K562 (cell line): Measurements from ENCODE around the gene GAS2L1. TPM values are rescaled to one million over a fixed set of nuclear protein-coding genes. Genes with fewer than 3 reads are reported as not detected.

Experiments
- BACH1 ChIP-seq: fragments of 200-800 bp; sonication (Bioruptor generic); IDR thresholded peaks from 2 replicates; pipeline ENCODE4 v1.6.1; 2016; ENCODE audit warnings: missing genetic modification characterization, missing compliant biosample characterization
- BHLHE40 ChIP-seq: IDR thresholded peaks from 2 replicates; pipeline ENCODE4 v1.6.1; 2011; ENCODE audit warnings: low read length, improper control_type of control experiment
- E2F3 ChIP-seq: fragments of 250-450 bp; sonication (Bioruptor Pico); IDR thresholded peaks from 2 replicates; pipeline ENCODE4 v1.4.0; 2020; ENCODE audit warnings: mild to moderate bottlenecking
- HDAC8 ChIP-seq: fragments of 450-650 bp; IDR thresholded peaks from 2 replicates; pipeline ENCODE4 v1.6.1; 2016; ENCODE audit warnings: mild to moderate bottlenecking, missing genetic modification characterization, moderate library complexity, missing compliant biosample characterization
- HMGN3 ChIP-seq: IDR thresholded peaks from 2 replicates; pipeline ENCODE4 v1.6.1; 2011; ENCODE audit warnings: borderline replicate concordance, low read depth, mild to moderate bottlenecking, mixed read lengths, low read length; ENCODE audit not compliant: insufficient read length; ENCODE audit errors: extremely low read depth
- ILK ChIP-seq: fragments of 450-650 bp; IDR thresholded peaks from 2 replicates; pipeline ENCODE4 v1.6.1; 2016; ENCODE audit warnings: missing genetic modification characterization, low read depth, mild to moderate bottlenecking, missing compliant biosample characterization, moderate library complexity, borderline replicate concordance
- LCOR ChIP-seq: sonication (generic); formaldehyde crosslinking; IDR thresholded peaks from 2 replicates; pipeline ENCODE4 v1.8.0; 2022; ENCODE audit warnings: mild to moderate bottlenecking, missing genetic modification reagents
- NR1H2 ChIP-seq: sonication (generic); formaldehyde crosslinking; IDR thresholded peaks from 2 replicates; pipeline ENCODE4 v1.4.0; 2020; ENCODE audit warnings: mild to moderate bottlenecking, missing genetic modification reagents
- PHTF2 ChIP-seq: fragments of 250-450 bp; sonication (Bioruptor Pico); IDR thresholded peaks from 2 replicates; pipeline ENCODE4 v1.5.0; 2021; ENCODE audit warnings: mild to moderate bottlenecking
- POLR2A ChIP-seq: fragments of 450-650 bp; conservative IDR thresholded peaks from 2 replicates; pipeline ENCODE4 v1.6.1; 2016
- POLR2AphosphoS5 ChIP-seq: IDR thresholded peaks from 2 replicates; pipeline ENCODE4 v1.6.1; 2011; ENCODE audit warnings: mild to moderate bottlenecking, low read depth, low read length, moderate library complexity; ENCODE audit not compliant: control insufficient read depth, insufficient read depth
- RBM14 ChIP-seq: fragments of 200-400 bp; formaldehyde crosslinking; IDR thresholded peaks from 2 replicates; pipeline ENCODE4 v1.6.1; 2018; ENCODE audit warnings: low read depth, mild to moderate bottlenecking, low read length, moderate library complexity, borderline replicate concordance; ENCODE audit not compliant: insufficient read depth
- SMARCA4 ChIP-seq: fragments of 450-650 bp; IDR thresholded peaks from 2 replicates; pipeline ENCODE4 v1.6.1; 2016
- TRIM24 ChIP-seq, 2 experiments: fragments of 450-650 bp; IDR thresholded peaks; 2 replicates each; pipeline ENCODE4 v1.6.1; 2016
- ZBTB17 ChIP-seq: fragments of 450-650 bp; formaldehyde crosslinking; IDR thresholded peaks from 2 replicates; pipeline ENCODE4 v1.4.0; 2020; ENCODE audit warnings: mild to moderate bottlenecking
- ZKSCAN8 ChIP-seq: fragments of 200-800 bp; sonication (Bioruptor generic); IDR thresholded peaks from 2 replicates; pipeline ENCODE4 v1.6.1; 2016; ENCODE audit warnings: missing genetic modification characterization, missing compliant biosample characterization
- ZNF174 ChIP-seq: fragments of 250-450 bp; sonication (Bioruptor Pico); IDR thresholded peaks from 2 replicates; pipeline ENCODE4 v1.4.0; 2020; ENCODE audit warnings: mild to moderate bottlenecking
- ZNF384 ChIP-seq: IDR thresholded peaks from 2 replicates; pipeline ENCODE4 v1.6.1; 2012; ENCODE audit warnings: low read depth, low read length, improper control_type of control experiment
- ZNF507 ChIP-seq: conservative IDR thresholded peaks from 2 replicates; pipeline ENCODE4 v1.6.1; 2017; ENCODE audit warnings: missing genetic modification characterization, missing compliant biosample characterization
- ZNF668 ChIP-seq: fragments of 250-450 bp; sonication (Bioruptor Pico); IDR thresholded peaks from 2 replicates; pipeline ENCODE4 v1.8.0; 2022; ENCODE audit warnings: mild to moderate bottlenecking, inconsistent platforms
- polyA plus RNA-seq, 8 experiments: library from polyadenylated mRNA; depleted of rRNA in 4 of 8; stranded (reverse) in 5 of 8; unstranded in 3 of 8; fragments of >200 nt; fragmentation: Nextera tagmentation in 2 of 8; fragmentation: Illumina TruSeq in 1 of 8; extraction: Ambion mirVana in 2 of 8; extraction: Trizol in 1 of 8; gene quantifications; 2 replicates each; pipeline versions ENCODE4 v1.2.1 to v1.2.3, GENCODE V29; 2011 to 2014; ENCODE audit warnings: inconsistent platforms in 1 of 8, missing spikeins in 1 of 8
- total RNA-seq, 7 experiments: library from RNA; depleted of rRNA in 6 of 7; stranded (reverse); fragments of >200 nt in 6 of 7; fragmentation: Illumina TruSeq in 2 of 7; extraction: Trizol in 2 of 7; gene quantifications; 2 replicates each; pipeline versions ENCODE4 v1.2.1 to v1.2.3, GENCODE V29; 2011 to 2021; ENCODE audit warnings: low replicate concordance in 1 of 7
- TF ChIP-seq, protein P1 (sequence below): fragments of 450-650 bp; IDR thresholded peaks from 2 replicates; pipeline ENCODE4 v1.6.1; 2018; ENCODE audit warnings: mild to moderate bottlenecking, low read depth; ENCODE audit not compliant: partially characterized antibody
- TF ChIP-seq, protein P2 (sequence below): IDR thresholded peaks from 2 replicates; pipeline ENCODE4 v1.6.1; 2011; ENCODE audit warnings: borderline replicate concordance, low read depth, mild to moderate bottlenecking, moderate library complexity, low read length; ENCODE audit not compliant: insufficient read depth, poor library complexity, severe bottlenecking
- TF ChIP-seq, protein P3 (sequence below): IDR thresholded peaks from 2 replicates; pipeline ENCODE4 v1.6.1; 2012; ENCODE audit warnings: low read depth, low read length, improper control_type of control experiment, borderline replicate concordance
- TF ChIP-seq, protein P4 (sequence below): fragments of 250-450 bp; sonication (Bioruptor Pico); IDR thresholded peaks from 2 replicates; pipeline ENCODE4 v1.8.0; 2021; ENCODE audit warnings: borderline replicate concordance, mild to moderate bottlenecking, moderate library complexity; ENCODE audit not compliant: poor library complexity, severe bottlenecking

The GAS2L1 gene
- total and polyA plus RNA-seq, 9 of the 15 experiments (the other 6 are each of a cell fraction or from before 2014, with no cell fraction given) = 0.56 to 19.7 (median 3.2) TPM

DNA sequence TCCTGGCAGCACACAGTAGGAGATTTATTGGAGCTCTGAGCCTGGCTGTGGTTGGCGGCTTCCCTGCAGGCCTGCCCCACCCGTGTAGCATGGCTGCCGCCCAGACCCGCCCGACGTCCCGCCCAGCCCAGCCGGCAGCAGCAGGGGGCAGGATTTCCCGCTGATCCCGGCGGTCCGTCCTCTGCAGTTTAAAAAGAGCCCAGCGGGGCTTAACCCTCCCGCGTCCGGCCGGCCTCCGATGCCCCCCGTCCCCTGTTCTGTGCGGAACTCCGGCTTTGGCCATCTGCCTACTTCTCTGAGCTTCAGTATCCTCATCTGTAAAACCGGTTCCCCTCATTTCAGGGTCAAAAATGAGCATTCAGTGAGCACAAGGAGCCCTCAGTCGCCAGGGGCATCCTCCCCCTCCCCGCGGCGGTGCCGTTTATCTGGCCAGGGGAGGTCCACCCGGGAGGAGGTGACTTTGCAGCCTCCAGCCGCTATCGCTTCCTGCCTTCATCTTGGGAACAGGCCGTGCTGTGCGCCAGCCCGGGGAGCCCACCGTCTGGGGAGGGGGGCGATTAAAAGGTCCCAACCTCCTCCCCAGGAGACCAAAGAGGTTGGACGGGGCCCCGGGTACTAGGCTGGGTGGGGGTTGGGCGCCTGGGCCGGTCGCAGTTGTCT is at the start of gene GAS2L1 (continued):
- TF ChIP-seq HMGN3 = peak; percentile 27
- TF ChIP-seq POLR2AphosphoS5 = peak; percentile 37; the same call in 1 of the 2 replicates
- no peak for TF ChIP-seq RBM14
- no peak for TF ChIP-seq ILK (tag)
- TF ChIP-seq ZKSCAN8 = no peak
- TF ChIP-seq, protein P1, sequence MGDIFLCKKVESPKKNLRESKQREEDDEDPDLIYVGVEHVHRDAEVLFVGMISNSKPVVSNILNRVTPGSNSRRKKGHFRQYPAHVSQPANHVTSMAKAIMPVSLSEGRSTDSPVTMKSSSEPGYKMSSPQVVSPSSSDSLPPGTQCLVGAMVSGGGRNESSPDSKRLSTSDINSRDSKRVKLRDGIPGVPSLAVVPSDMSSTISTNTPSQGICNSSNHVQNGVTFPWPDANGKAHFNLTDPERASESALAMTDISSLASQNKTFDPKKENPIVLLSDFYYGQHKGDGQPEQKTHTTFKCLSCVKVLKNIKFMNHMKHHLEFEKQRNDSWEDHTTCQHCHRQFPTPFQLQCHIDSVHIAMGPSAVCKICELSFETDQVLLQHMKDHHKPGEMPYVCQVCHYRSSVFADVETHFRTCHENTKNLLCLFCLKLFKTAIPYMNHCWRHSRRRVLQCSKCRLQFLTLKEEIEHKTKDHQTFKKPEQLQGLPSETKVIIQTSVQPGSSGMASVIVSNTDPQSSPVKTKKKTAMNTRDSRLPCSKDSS = no peak
- no peak for TF ChIP-seq E2F3 (CRISPR knock-in tag)
- 0 out of 2 replicates have a peak, but pooled peaks have one; percentile 56 for TF ChIP-seq LCOR
- no peak for TF ChIP-seq ZNF384
- TF ChIP-seq, protein P2, sequence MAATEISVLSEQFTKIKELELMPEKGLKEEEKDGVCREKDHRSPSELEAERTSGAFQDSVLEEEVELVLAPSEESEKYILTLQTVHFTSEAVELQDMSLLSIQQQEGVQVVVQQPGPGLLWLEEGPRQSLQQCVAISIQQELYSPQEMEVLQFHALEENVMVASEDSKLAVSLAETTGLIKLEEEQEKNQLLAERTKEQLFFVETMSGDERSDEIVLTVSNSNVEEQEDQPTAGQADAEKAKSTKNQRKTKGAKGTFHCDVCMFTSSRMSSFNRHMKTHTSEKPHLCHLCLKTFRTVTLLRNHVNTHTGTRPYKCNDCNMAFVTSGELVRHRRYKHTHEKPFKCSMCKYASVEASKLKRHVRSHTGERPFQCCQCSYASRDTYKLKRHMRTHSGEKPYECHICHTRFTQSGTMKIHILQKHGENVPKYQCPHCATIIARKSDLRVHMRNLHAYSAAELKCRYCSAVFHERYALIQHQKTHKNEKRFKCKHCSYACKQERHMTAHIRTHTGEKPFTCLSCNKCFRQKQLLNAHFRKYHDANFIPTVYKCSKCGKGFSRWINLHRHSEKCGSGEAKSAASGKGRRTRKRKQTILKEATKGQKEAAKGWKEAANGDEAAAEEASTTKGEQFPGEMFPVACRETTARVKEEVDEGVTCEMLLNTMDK = peak; percentile 74
- TF ChIP-seq ZNF668 = no peak
- no peak for TF ChIP-seq BACH1 (tag)
- TF ChIP-seq ZNF174 (CRISPR knock-in tag) = no peak
- TF ChIP-seq TRIM24 (IDR thresholded peaks at IDR 0.05) = no peak
- TF ChIP-seq SMARCA4 = peak; percentile 50; the same call in 1 of the 2 replicates
- no peak for TF ChIP-seq HDAC8 (tag)
- no peak for TF ChIP-seq NR1H2 (CRISPR knock-in tag)
- TF ChIP-seq, protein P3, sequence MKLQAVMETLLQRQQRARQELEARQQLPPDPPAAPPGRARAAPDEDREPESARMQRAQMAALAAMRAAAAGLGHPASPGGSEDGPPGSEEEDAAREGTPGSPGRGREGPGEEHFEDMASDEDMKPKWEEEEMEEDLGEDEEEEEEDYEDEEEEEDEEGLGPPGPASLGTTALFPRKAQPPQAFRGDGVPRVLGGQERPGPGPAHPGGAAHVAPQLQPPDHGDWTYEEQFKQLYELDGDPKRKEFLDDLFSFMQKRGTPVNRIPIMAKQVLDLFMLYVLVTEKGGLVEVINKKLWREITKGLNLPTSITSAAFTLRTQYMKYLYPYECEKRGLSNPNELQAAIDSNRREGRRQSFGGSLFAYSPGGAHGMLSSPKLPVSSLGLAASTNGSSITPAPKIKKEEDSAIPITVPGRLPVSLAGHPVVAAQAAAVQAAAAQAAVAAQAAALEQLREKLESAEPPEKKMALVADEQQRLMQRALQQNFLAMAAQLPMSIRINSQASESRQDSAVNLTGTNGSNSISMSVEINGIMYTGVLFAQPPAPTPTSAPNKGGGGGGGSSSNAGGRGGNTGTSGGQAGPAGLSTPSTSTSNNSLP = no peak
- no peak for TF ChIP-seq ZNF507
- TF ChIP-seq BHLHE40 = no peak
- TF ChIP-seq PHTF2 = no peak
- peak; percentile 67 for TF ChIP-seq POLR2A
- TF ChIP-seq, protein P4, sequence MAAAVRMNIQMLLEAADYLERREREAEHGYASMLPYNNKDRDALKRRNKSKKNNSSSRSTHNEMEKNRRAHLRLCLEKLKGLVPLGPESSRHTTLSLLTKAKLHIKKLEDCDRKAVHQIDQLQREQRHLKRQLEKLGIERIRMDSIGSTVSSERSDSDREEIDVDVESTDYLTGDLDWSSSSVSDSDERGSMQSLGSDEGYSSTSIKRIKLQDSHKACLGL (CRISPR knock-in tag) = no peak
- no peak for TF ChIP-seq ZBTB17
